ENCODE data around the gene RTL5. TPM values are rescaled to one million over a fixed set of nuclear protein-coding genes. Genes with fewer than 3 reads are reported as not detected.

The RTL5 gene
- total RNA-seq, 1 donor from 2014 or later, result 6.8 TPM

DNA sequence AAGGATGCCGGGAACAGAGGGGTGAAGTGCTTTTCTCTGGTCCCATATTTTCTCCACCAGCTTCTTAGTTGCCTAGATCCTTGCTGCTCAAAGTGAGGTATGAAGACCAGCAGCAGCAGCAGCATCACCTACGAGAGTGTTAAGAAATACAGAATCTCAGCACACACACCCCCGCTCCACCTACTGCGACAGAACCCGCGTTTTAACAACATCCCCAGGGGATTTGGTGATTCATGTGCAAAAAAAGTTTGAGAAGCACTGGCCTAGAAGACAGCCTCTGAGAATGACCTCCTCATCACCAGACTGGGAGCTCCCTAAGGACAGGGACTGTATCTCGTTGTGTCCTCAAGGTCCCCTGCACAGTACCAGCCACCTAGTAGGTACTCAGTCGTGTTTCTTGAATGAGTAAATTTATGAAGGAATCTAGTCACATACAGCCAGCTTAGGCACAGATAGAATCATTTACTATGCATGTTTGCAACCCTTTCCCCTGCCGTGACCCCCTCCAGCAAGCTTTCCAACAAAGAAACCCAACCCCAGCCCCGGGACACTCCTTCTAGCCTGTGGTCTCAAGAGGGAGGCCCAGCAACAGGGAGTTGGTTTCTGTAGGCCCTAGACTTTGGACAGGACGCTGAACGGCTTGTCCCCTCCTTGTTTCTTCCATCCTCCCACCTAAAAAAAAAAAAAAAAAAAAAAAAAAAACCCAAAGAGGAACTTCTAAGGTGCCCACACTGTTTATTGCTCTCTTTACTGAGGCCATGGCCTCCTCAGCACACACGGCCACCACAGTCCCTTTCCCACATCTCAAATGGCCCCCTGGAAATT lies 21.5 kb downstream of the RTL5 start:
- DNase-seq (ENCODE audit: low spot score), result no peak

DNA sequence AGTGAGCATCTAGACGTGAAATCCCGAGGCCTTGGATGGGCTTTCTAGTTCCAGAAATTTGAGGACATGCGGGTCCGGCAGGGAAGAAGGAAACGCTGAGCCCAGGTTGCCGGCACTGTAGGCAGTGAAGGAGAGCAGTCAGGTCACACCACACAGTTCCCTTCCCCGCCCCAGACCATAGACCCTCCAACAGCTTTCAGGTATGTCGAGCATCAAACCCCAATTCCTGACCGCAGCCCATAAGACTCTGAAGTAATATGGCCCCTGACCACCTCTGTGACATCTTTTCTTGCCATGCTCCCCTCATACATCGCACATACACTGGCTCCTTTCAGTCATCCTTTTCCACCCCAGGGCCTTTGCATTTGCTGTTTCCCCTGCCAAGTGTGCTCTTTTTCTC lies 23.0 kb downstream of the RTL5 start:
- no peak for DNase-seq (ENCODE audit: low spot score)

DNA sequence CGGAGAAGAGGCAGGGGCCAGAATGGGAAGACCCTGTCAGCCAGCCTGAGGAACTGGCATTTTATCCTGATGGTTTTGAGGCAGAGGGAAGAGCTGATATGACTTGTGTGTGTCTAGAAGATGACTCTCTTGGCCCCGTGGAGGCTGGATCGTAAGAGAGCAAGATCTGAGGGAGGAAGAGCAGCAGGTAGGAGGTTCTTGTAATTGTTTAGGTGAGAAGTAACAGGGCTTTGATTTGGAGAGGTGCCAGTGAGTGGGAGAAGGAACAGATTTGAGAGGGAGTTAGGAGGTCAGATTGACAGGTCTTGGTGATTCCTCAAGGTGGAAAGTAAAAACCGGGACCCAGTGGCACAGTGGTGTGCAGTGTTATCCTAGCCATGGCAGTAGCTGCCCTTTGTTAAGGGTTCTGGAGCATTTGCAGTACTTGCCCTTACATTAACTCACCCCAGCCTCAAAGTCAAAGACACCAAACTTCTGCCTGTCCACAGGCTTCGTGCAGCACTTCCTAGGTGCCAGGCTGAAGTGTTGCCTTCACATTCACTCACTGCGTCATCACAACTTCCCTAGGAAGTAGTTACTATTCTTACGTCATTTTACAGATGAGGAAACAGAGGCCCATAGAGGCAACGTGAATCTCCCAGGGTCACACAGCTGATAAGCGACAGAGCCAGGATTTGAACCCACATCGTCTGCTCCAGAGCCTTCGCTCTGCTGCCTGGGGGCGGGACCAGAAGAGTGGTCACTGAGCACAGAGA lies 23.7 kb downstream of the RTL5 start:
- no peak for DNase-seq (ENCODE audit: low spot score)

DNA sequence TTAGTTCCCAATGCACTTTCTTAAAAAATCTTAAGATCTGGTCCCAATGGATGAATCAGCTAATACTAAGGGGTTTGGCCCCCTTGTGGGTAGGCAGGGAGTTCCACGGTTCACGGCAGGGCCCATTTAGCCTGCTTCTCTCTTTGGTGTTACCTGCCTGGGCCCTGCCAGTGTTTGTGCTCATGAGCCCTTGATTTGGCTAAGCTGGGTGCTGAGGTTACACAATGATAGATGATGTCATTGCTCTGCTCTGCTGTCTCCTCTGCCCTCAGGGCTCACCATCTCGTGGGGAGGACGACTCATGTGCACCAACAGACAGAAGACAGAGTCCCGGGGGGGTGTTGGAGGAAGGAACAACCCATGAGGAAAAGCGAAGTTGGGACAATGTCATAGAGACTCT lies 24.4 kb downstream of the RTL5 start:
- DNase-seq (ENCODE audit: low spot score), result no peak

DNA sequence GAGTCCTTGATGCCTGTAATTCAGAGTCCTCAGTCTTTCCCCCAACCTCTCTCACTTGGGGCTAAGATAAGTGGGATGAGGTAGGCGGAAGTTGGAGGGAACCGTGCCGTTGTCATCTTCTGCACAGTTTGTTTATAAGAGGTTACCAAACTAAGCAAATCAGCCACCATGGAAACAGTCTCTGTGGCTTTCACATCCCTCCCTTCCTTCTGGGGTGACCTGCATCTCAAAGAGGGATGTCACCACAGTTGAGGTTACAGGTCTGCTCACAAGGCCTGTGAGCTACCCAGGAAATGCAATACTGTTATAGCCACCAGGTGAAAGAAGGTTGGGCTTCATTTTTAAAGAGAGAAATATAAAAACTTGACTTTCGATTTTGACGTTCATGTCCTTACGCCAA lies 26.3 kb downstream of the RTL5 start:
- no peak for DNase-seq (ENCODE audit: low spot score)

DNA sequence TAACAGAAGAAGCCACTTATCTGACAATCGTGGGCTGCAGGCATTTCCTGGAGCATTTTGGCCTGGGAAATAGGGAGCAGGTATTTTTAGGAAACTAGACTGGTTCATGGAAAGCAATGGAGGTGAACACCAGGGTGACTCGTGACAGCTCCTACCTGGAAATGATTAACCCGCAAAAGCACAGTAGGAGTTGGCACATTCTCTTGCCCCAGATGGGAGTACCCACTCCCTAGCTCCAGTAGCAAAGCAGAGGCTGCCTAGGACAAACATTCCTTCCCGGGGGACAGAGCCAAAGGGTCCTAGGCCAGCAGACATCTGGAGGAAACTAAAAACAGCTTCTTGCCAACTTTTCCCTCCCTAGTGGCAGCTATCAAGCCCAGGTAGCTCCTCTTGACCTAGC lies 29.0 kb downstream of the RTL5 start:
- no peak for DNase-seq (ENCODE audit: low spot score)

DNA sequence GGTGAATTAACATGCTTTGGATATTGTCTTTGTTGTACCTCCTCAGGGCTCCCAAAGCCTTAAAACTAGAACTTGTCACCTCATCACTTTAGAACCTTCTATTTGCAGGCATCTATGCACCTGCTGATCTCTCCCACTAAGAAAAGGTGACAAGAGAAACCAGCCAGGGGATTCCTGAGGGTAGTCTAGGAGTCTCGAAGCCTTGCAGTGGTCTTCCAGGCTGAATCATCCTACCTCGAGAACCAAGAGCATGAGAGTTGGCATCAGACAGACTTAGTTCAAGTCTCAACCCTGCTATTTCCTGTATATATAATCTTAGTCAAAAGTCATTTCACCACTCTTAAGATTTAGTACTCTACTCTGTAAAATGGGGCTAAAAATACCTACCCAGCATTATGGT lies 29.6 kb downstream of the RTL5 start:
- DNase-seq (ENCODE audit: low spot score), result no peak

DNA sequence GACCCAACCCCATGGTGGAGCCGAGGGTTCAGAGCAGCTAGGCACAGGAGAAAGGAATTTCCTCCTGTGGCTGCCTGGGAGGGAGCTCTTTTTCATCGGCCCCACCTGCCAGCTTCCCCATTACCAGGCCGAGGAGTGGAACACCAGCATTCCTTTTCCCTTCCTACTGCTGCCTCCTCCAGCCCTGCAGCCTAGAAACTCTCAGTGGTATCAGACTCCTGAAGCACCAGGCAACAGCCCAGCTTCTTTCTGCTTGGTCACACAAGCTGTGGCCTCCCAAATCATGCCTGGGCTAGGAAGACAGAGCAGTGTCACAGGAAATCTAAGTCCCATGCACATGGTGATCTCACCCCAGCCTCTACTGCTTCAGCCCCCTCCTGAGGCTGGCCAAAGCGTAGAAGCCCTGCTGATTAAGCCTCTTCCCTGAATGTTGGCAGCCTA lies 30.1 kb downstream of the RTL5 start:
- no peak for DNase-seq (ENCODE audit: low spot score)

DNA sequence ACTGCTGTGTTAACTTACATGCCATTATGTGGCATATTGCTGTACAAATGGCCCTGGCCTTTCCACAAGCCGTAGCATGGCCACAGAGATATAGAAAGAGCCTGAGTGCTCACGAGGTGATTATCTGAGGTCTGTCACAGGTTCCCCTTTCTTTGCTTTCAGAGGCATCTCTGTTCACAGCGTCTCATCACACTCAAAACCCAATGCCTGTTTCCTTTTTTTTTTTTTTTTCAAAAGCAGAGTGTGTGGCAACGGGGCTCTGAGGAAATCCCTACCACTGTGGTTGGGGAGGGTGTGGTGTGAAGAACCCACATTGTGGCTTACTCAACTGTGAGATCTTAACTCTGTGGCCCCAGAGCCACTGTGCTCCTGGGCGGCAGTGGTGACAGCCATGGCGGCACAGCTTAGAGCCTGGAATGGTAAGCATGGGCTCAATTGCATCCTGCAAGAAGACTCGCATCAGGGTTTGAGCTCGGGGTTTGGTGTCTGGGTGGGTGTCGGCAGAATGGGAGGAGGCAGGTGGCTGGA lies 30.8 kb downstream of the RTL5 start:
- DNase-seq (ENCODE audit: low spot score), result peak; percentile 24

DNA sequence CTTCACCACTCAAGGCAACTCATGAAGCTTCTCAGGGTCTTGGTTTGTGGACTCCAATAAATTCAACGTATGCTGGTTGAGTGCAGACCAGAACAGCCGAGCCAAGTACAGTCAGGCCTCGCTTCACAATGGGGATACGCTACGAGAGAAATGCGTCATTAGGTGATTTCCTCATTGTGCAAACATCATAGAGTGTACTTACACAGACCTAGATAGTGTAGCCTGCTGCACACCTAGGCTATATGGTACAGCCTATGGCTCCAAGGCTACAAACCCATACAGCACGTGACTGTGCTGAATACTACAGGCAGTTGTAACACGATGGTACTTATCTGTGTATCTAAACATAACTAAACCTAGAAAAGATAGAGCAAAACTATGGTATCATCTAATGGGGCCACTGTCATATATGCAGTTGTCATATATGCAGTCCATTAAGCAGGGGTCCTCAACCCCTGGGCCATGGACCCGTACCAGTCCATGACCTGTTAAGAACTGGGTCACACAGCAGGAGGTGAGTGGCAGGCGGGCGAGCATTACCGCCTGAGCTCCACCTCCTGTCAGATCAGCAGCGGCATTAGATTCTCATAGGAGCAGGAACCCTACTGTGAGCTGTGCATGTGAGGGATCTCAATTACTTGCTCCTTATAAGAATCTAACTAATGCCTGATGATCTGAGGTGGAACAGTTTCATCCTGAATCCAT lies 31.5 kb downstream of the RTL5 start:
- no peak for DNase-seq (ENCODE audit: low spot score)

DNA sequence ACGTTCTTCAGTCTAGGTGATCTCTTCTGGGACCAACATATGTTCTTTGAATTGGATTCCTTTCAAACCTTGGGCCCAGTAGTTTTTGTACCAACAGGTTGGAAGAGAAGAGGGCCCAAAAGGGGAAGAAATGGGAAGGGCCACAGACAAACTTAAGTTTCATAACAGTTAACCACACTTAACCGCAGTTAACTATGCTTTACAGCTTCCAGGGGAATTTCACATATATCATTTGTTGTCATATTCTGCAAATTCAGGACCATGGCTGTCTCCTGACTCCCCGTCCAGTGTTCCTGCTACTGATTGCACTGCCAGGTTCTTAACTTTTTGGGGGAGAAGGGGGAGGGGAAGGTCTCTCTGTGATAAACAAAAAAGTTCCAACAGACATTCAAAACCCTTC lies 34.6 kb downstream of the RTL5 start:
- no peak for DNase-seq (ENCODE audit: low spot score)

DNA sequence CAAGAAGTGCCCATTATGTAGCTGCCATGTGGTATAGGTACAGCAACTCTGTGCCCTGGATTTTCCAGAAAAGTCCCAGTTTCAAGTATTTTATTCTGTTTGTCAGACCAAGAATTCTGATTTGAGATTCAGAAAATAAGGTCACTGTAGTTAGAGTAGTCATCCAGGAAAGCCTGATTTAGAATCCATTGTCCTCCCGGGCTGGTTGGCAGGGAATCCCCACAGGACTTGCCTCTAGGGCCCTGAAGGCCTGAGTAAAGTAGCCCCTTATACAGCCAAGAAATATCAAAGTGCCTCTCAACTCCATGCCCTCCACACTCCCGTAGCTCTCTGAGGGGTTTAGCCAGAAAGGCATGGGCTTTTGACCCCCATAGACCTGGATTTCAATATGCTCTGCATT lies 36.3 kb downstream of the RTL5 start:
- DNase-seq (ENCODE audit: low spot score), result no peak

DNA sequence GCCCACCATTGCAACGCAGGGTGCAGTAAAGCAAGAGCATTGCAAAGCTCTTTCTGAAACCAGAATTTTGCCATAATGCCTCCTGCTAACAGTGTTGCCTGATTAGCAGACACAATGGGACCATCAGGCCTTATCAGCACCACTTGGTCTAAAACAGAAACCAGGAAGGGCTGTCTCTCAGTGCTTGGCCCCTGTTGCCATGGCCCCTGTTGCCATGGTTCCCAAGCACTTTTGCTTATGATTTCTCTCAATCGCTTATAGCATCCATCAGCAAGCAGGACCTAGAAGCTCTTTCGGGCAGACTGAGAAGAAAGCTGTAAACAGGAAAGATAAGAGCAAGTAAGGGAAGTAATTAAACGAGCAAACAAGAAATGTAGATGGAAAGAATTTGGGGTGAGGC lies 36.8 kb downstream of the RTL5 start:
- DNase-seq (ENCODE audit: low spot score), result peak; percentile 32

DNA sequence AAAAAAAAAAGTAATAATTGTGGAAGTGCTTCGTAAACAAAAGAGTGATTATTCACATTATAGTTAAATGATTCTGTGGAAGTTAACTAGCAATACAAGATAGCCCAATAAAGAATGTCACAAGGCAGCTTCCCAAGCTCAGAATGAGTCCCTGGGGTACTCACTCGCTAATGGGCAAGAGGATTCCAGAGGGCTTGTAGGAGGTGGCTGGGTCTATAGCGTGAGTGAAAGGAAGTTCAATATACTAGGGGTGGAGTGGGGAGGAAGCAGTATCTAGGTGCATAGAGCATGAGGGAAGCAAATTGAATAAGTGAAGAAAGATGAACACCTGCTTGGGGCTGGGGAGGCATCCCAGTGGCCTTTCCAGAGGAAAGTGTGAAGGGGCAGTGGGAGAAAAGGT lies 42.5 kb downstream of the RTL5 start:
- no peak for DNase-seq (ENCODE audit: low spot score)

DNA sequence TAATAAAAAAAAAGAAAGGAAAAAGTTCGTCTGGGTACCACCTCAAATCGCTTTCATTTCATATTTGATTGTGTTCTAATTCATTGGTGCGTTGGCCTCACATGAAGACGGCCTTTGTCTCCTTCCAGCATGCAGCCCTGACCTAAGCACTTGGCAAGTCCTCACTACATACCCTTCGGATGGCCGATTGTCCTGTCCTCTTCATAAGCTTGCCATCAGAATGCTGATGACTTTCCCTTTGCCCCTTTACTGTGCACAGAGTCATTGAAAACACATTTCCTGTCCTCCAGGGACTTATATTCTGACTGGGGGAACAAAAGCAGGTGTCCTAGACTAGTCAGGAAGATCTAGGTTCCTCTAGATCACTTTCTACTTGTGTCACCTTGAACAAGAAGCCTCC lies 43.0 kb downstream of the RTL5 start:
- DNase-seq (ENCODE audit: low spot score), result no peak

DNA sequence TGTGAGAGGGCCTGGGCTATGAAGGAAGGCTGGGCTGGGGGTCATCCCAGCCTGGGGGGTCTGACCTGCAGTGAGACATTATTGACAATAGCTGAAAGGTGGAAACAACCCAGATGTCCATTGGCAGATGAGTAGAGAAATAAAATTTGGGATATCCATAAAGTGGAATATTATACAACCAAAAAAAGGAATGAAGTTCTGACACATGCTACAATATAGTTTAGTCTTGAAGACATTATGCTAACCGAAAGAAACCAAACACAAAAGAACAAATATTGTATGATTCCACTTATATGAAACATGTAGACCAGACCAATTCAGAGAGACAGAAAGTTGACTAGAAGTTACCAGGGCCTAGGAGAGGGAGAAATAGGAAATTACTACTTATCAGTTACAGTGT lies 44.7 kb downstream of the RTL5 start:
- DNase-seq (ENCODE audit: low spot score), result no peak

DNA sequence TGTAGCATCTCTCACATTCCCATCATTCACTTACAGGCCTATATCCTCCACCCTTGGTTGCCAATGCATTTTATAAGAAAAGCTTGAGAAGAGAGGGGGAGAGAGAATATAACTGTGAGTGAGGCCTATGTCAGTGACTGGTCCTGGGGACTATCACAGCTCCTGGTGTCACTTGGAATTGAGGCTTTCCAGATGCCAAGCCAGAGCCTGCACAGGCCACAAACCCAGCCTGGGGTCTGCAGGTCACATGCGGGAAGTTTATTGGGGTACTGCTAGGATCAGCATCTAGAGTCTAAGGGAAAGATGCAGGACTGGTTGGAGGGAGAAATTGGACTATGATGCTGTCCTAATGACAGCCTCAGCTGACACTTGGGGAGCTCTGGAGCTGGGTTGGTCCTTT lies 47.6 kb downstream of the RTL5 start:
- no peak for DNase-seq (ENCODE audit: low spot score)

DNA sequence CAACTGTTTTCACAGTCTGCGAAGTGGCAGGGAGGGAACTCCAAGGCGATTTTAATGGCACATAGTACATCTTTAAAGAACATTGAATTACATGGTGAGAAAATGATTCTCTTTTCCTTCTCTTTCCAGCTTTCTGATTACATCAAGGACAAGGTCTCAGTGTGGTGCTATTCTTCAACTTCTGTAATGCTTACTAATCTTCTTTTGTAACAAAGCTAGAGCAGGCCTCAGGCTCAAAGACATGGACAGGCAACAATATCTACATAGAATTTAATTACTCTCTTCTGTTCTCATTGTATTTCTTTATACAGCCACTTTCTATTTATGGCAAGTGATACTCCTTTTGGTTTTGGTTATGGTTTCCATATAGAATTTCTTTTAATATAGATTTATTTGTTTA lies 48.4 kb downstream of the RTL5 start:
- no peak for DNase-seq (ENCODE audit: low spot score)

DNA sequence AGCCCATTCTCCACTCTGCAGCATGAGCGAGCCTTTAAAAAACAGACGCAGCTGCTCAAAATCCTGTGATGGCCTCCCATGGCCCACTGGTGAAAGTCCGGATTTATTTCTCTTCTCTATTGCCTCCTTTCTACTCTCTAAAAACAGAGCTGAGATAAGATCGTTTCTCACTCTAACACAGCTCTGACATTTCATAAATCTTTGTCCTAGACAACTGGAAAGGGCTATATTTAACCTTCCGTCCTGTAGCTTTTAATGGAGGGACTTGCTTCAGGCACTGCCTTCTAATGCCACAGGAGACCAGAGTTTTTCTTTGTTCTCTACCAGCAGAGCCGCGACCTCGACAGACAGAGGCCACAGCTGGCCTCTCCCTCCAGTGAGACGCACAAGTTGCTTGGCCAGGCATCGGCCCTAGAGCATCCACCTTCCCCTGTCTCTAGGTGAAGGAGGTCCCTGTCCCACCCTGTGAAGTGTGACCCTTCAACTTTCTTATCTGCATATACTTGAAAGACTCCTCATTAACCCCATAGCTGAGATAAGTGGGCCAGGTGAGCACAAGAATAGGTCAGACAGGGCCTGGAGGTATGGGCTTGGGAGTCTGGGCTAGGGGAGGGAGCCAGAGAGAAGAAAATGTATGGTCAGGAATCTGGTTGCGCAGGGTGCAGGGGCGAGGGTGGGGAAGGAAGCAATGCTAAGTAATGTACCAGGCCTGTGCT lies 50.0 kb downstream of the RTL5 start:
- no peak for DNase-seq (ENCODE audit: low spot score)

DNA sequence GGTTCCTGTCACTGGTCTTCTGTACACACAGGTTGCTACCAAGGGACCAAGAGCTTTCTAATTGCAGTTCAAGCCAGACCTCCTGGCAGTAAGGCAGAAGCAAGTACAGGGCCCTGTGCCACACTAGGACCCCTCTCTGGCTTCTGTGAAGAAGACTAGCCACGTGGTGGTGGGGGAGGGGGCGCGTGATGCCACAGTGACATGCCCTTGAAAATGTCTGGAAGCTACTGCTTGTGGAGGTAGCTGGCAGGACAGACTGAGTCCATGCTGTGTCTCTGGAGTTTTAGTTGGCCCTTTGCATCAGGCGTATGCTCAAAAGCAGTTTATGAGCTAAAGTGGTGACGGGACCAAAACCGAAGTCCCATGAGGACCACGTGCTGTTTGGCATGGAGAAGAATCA lies 50.9 kb downstream of the RTL5 start:
- no peak for DNase-seq (ENCODE audit: low spot score)

DNA sequence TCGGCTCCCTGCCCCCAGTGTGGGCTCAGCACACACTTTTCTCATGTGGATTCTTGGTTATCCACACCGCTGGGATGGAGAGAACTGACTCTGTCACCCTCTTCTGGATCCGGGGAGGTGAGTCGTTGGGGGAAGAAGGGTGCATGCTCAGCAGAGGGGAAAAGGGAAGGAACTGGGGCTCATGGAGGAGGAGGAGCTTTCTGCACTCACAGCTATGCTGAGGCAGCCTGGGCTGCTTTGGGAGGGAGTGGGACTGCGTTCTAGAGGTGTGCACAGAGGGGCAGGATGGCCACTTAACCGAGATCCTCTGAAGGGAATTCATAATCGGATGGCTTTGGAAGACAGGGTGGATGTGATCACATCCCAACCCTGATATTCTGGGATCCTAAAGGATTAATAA lies 51.6 kb downstream of the RTL5 start:
- no peak for DNase-seq (ENCODE audit: low spot score)

DNA sequence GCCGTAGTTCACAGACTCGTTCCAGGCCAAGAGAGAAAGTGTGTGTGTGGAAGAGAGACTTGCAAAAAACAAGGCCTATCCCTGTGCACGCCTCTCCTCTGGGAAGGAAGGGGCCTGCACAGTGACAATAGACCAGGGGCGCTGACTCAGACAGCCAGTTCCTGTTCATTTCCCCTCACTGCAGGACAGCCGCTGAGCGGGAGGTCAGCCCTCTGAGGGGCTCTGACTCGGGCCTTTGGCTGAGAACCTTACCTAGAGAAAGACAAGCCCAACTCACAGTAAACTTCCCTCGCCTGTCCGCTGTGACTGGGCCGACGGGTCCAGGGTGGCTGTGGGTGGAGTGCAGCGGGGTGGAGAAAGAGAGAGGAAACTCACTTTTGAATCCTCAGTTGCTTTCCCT lies 52.1 kb downstream of the RTL5 start:
- DNase-seq (ENCODE audit: low spot score), result no peak

Data from mucosa of gallbladder (tissue), 1 donor.